H1 (cell line): Measurements from ENCODE around the gene LIFR. TPM values are rescaled to one million over a fixed set of nuclear protein-coding genes. Genes with fewer than 3 reads are reported as not detected.

ENCODE experiments used
- CTCF ChIA-PET: fragments of 300-600 bp; sonication (Branson Sonifier 250); formaldehyde crosslinking; loops from one replicate; lab custom pipeline; 2021; ENCODE audit not compliant: partially characterized antibody; lab: Charles Lee
- POLR2A ChIA-PET: fragments of 300-600 bp; sonication (Branson Sonifier 250); formaldehyde crosslinking; loops from one replicate; lab custom pipeline; 2021; ENCODE audit warnings: inconsistent platforms; ENCODE audit not compliant: partially characterized antibody; lab: Charles Lee
- DNase-seq, 2 experiments: peaks; one replicate each; pipeline versions ENCODE4 v3.0.0 to v3.0.0-alpha.2; 2010 to 2022; ENCODE audit warnings: low spot score in 2 of 2, low read depth in 1 of 2, mixed read lengths in 1 of 2
- FAIRE-seq: peaks from 2 replicates; lab custom pipeline; 2011; peaks lifted over from hg19 to GRCh38; lab: Jason Lieb, UNC
- H2AFZ ChIP-seq: 2 replicates; pipeline ENCODE4 v1.8.1; 2012; ENCODE audit warnings: low read length, inconsistent platforms
- H2AK5ac ChIP-seq: 2 replicates; pipeline ENCODE4 v1.6.1; 2013; ENCODE audit warnings: low read depth, low read length
- H2BK120ac ChIP-seq: replicated peaks from 2 replicates; pipeline ENCODE3; 2013; ENCODE audit warnings: low read depth, low read length, inconsistent platforms
- H2BK12ac ChIP-seq: 2 replicates; pipeline ENCODE4 v1.6.1; 2013; ENCODE audit warnings: low read depth, low read length
- H2BK15ac ChIP-seq: 2 replicates; pipeline ENCODE4 v1.6.1; 2013; ENCODE audit warnings: low read length
- H2BK20ac ChIP-seq: 2 replicates; pipeline ENCODE4 v1.6.1; 2013; ENCODE audit warnings: low read length
- H2BK5ac ChIP-seq: 2 replicates; pipeline ENCODE4 v1.6.1; 2013; ENCODE audit warnings: low read depth, low read length
- H3K14ac ChIP-seq: 2 replicates; pipeline ENCODE4 v1.6.1; 2013; ENCODE audit warnings: inconsistent platforms; ENCODE audit not compliant: insufficient read length
- H3K18ac ChIP-seq: 2 replicates; pipeline ENCODE4 v1.6.1; 2013; ENCODE audit warnings: low read length; ENCODE audit errors: extremely low read depth
- H3K23ac ChIP-seq: 2 replicates; pipeline ENCODE4 v1.6.1; 2013; ENCODE audit warnings: inconsistent platforms; ENCODE audit not compliant: insufficient read length
- H3K23me2 ChIP-seq: 2 replicates; pipeline ENCODE4 v1.6.1; 2013; ENCODE audit warnings: low read depth, low read length
- H3K27ac ChIP-seq: 2 replicates; pipeline ENCODE4 v1.6.1; 2011; ENCODE audit warnings: low read depth, low read length, inconsistent platforms
- H3K27me3 ChIP-seq, 4 experiments: replicated peaks in 1 of 4; 1 replicate in 1 of 4; 2 replicates in 3 of 4; pipeline versions ENCODE4 v1.6.1 to v1.8.1; 2011 to 2013; ENCODE audit warnings: low read length in 3 of 4, mild to moderate bottlenecking in 3 of 4, inconsistent platforms in 2 of 4, mixed read lengths in 2 of 4, moderate library complexity in 1 of 4; ENCODE audit not compliant: control insufficient read depth in 3 of 4, insufficient read depth in 3 of 4; ENCODE audit errors: extremely low read depth in 1 of 4
- H3K36me3 ChIP-seq, 4 experiments: 2 replicates each; pipeline versions ENCODE4 v1.6.1 to v1.8.1; 2011 to 2013; ENCODE audit warnings: mild to moderate bottlenecking in 4 of 4, low read length in 3 of 4, moderate library complexity in 2 of 4, control low read depth in 1 of 4, inconsistent platforms in 1 of 4; ENCODE audit not compliant: insufficient read depth in 4 of 4, control insufficient read depth in 2 of 4
- H3K4ac ChIP-seq: replicated peaks from 2 replicates; pipeline ENCODE3; 2013; ENCODE audit warnings: low read length, low read depth, mixed read lengths, inconsistent platforms; ENCODE audit not compliant: insufficient read length
- H3K4me1 ChIP-seq, 4 experiments: replicated peaks in 1 of 4; 1 replicate in 1 of 4; 2 replicates in 3 of 4; pipeline versions ENCODE4 v1.6.1 to v1.8.1; 2011 to 2013; ENCODE audit warnings: low read length in 3 of 4, inconsistent platforms in 2 of 4, mixed read lengths in 1 of 4; ENCODE audit not compliant: insufficient read depth in 4 of 4, control insufficient read depth in 3 of 4
- H3K4me2 ChIP-seq, 2 experiments: 2 replicates each; pipeline versions ENCODE4 v1.6.1 to v1.8.1; 2011 to 2013; ENCODE audit warnings: low read depth in 2 of 2, low read length in 2 of 2, control low read depth in 1 of 2, inconsistent platforms in 1 of 2, mild to moderate bottlenecking in 1 of 2; ENCODE audit not compliant: insufficient read depth in 1 of 2
- H3K4me3 ChIP-seq, 4 experiments: fragments of 200-600, 300-600 bp in 1 of 4; sonication (generic), shearing (Covaris generic), sonication (Bioruptor Twin) in 1 of 4; 2 replicates each; pipeline versions ENCODE4 v1.5.1 to v1.8.1; 2011 to 2016; ENCODE audit warnings: low read length in 4 of 4, low read depth in 3 of 4, control low read depth in 2 of 4, inconsistent platforms in 2 of 4, mild to moderate bottlenecking in 2 of 4, mixed read lengths in 1 of 4, moderate library complexity in 1 of 4; ENCODE audit not compliant: insufficient read depth in 2 of 4; ENCODE audit errors: extremely low read depth in 1 of 4
- H3K56ac ChIP-seq: replicated peaks from 2 replicates; pipeline ENCODE3; 2013; ENCODE audit warnings: low read depth, mild to moderate bottlenecking, mixed read lengths, low read length, inconsistent platforms; ENCODE audit not compliant: insufficient read length
- H3K79me1 ChIP-seq: 2 replicates; pipeline ENCODE4 v1.6.1; 2013; ENCODE audit warnings: low read depth, low read length, control low read depth
- H3K79me2 ChIP-seq, 2 experiments: 2 replicates each; pipeline versions ENCODE4 v1.6.1 to v1.8.1; 2012 to 2013; ENCODE audit warnings: low read length in 2 of 2, mild to moderate bottlenecking in 2 of 2, inconsistent platforms in 1 of 2; ENCODE audit not compliant: insufficient read depth in 2 of 2, control insufficient read depth in 1 of 2
- H3K9ac ChIP-seq, 4 experiments: replicated peaks in 1 of 4; 1 replicate in 1 of 4; 2 replicates in 3 of 4; pipeline versions ENCODE4 v1.6.1 to v1.8.1; 2011 to 2013; ENCODE audit warnings: low read depth in 3 of 4, low read length in 3 of 4, control low read depth in 2 of 4, mild to moderate bottlenecking in 2 of 4, moderate library complexity in 2 of 4, inconsistent platforms in 1 of 4; ENCODE audit errors: extremely low read depth in 1 of 4
- H3K9me3 ChIP-seq, 2 experiments: 2 replicates each; pipeline versions ENCODE4 v1.6.1 to v1.8.1; 2012 to 2013; ENCODE audit warnings: mild to moderate bottlenecking in 2 of 2, moderate library complexity in 2 of 2, control low read depth in 1 of 2, inconsistent platforms in 1 of 2, low read depth in 1 of 2, low read length in 1 of 2, mixed read lengths in 1 of 2; ENCODE audit not compliant: insufficient read depth in 2 of 2
- H4K20me1 ChIP-seq, 2 experiments: replicated peaks in 1 of 2; 2 replicates each; pipeline versions ENCODE3 to v1.8.1; 2011 to 2013; ENCODE audit warnings: inconsistent platforms in 2 of 2, low read length in 2 of 2, mild to moderate bottlenecking in 1 of 2; ENCODE audit not compliant: insufficient read depth in 2 of 2, control insufficient read depth in 1 of 2
- H4K5ac ChIP-seq: 2 replicates; pipeline ENCODE4 v1.6.1; 2013; ENCODE audit warnings: low read length, low read depth, mixed read lengths, inconsistent platforms; ENCODE audit not compliant: insufficient read length
- H4K8ac ChIP-seq: 2 replicates; pipeline ENCODE4 v1.8.0; 2013; ENCODE audit warnings: mild to moderate bottlenecking, moderate library complexity, low read length, inconsistent platforms; ENCODE audit not compliant: insufficient read depth; ENCODE audit errors: extremely low read depth
- H4K91ac ChIP-seq: replicated peaks from 2 replicates; pipeline ENCODE3; 2013; ENCODE audit warnings: low read length, mixed read lengths, inconsistent platforms; ENCODE audit not compliant: insufficient read length
- E2F6 ChIP-seq: IDR thresholded peaks from 2 replicates; pipeline ENCODE4 v1.6.1; 2012; ENCODE audit warnings: inconsistent platforms
- POLR2AphosphoS5 ChIP-seq: IDR thresholded peaks from 2 replicates; pipeline ENCODE4 v1.6.1; 2011; ENCODE audit warnings: low read depth, low read length
- RAD21 ChIP-seq, 2 experiments: IDR thresholded peaks in 1 of 2; conservative IDR thresholded peaks in 1 of 2; 2 replicates each; pipeline ENCODE4 v1.6.1; 2011; ENCODE audit warnings: low read depth in 2 of 2, low read length in 2 of 2, improper control_type of control experiment in 1 of 2, inconsistent platforms in 1 of 2, mild to moderate bottlenecking in 1 of 2, moderate library complexity in 1 of 2
- RBBP5 ChIP-seq: IDR thresholded peaks from 2 replicates; pipeline ENCODE4 v1.7.1; 2012; ENCODE audit warnings: low read depth, mild to moderate bottlenecking, inconsistent platforms, low read length, moderate library complexity, borderline replicate concordance
- RXRA ChIP-seq: IDR thresholded peaks from 2 replicates; pipeline ENCODE4 v1.6.1; 2011; ENCODE audit warnings: low read depth, mild to moderate bottlenecking, low read length, moderate library complexity; ENCODE audit not compliant: insufficient read depth
- TBP ChIP-seq: IDR thresholded peaks from 2 replicates; pipeline ENCODE4 v1.6.1; 2011; ENCODE audit warnings: low read depth, low read length, improper control_type of control experiment
- WGBS, 2 experiments: shearing (Covaris generic) in 1 of 2; methylation state at CpG; one replicate each; pipeline versions ENCODE4 v1.1.6 to v1.1.7; 2013 to 2015; ENCODE audit warnings: low lambda C conversion rate in 2 of 2, mixed read lengths in 2 of 2, inconsistent platforms in 1 of 2, low coverage in 1 of 2, missing lambda C conversion rate in 1 of 2; ENCODE audit not compliant: insufficient replicate concordance in 2 of 2, insufficient coverage in 1 of 2, insufficient read length in 1 of 2; ENCODE audit errors: extremely low coverage in 1 of 2, missing lambda C conversion rate in 1 of 2; 5-methylcytosine and 5-hydroxymethylcytosine counted together
- polyA plus RNA-seq, 7 experiments: library from polyadenylated mRNA; depleted of rRNA in 3 of 7; stranded (reverse) in 5 of 7; unstranded in 2 of 7; fragments of >200 nt in 5 of 7; fragments of 200-250 nt in 2 of 7; gene quantifications; 1 replicate in 5 of 7; 2 replicates in 1 of 7; 4 replicates in 1 of 7; pipeline versions ENCODE4 v1.2.1 to v1.2.3, GENCODE V29; 2011 to 2013; ENCODE audit warnings: missing spikeins in 2 of 7, mixed read lengths in 2 of 7
- total RNA-seq: library from RNA; stranded (reverse); fragmentation: NEBNext Ultra II Directional; extraction: Animal tissue kit (Norgen Biotek cat#: 25700); gene quantifications from 2 replicates; pipeline ENCODE4 v1.2.1, GENCODE V29; 2021

LIFR gene
- total and polyA plus RNA-seq, 2 of the 8 experiments (the other 6 are each of a cell fraction or from before 2014, with no cell fraction given): 2.0 to 18.9 TPM

GRCh38 chr5:38463634-38464521 lies 92.6 kb downstream of the LIFR start:
- Histone ChIP-seq H3K4me1 (peaks cover 0 to 9% (median 2%) of the 10 kb centered on the region in 4 experiments; a peak in 3 of 7 replicates), H4K8ac (no peak overlapping the region), H2BK12ac (no peak overlapping the region), H4K91ac (no peak overlapping the region), H3K4ac (no peak overlapping the region), H3K23ac (no peak overlapping the region), H3K36me3 (no peaks in the 10 kb centered on the region), H3K18ac (no peak overlapping the region), H2BK120ac (no peak overlapping the region), H3K4me2 (no peak overlapping the region), H3K9ac (no peak overlapping the region), H3K27me3 (no peaks in the 10 kb centered on the region), H3K14ac (no peak overlapping the region), H2AFZ (no peak overlapping the region), H3K9me3 (no peaks in the 10 kb centered on the region), H2BK5ac (no peak overlapping the region), H4K20me1 (no peaks in the 10 kb centered on the region), H3K79me1 (no peaks in the 10 kb centered on the region), H2BK20ac (no peak overlapping the region), H3K27ac (no peak overlapping the region), H3K4me3 (no peak overlapping the region), H3K23me2 (no peaks in the 10 kb centered on the region), H4K5ac (no peak overlapping the region), H2AK5ac (no peak overlapping the region), H2BK15ac (no peak overlapping the region), H3K56ac (no peak overlapping the region), H3K79me2 (no peaks in the 10 kb centered on the region)
- CTCF ChIA-PET: interaction anchor here (0.7 to 2.5 kb wide), 12 partner anchors 8 to 346 kb away, joined by 3 to 8 read pairs (median 4); no protein-coding TSS in a partner anchor
- POLR2A ChIA-PET: no interaction called here
- TF ChIP-seq RAD21 (IDR thresholded peaks at IDR 0.05 in 1 of 2, conservative IDR thresholded peaks at IDR 0.05 in 1 of 2; ENCODE audit: low read depth in 2 of 2, low read length in 2 of 2) (no peak), POLR2AphosphoS5 (no peak), TBP (no peak), RXRA (no peak), E2F6 (no peak), RBBP5 (no peak)
- WGBS, 2 experiments: 91% methylated on average over 10 of the region's 10 CpGs; no CpG with 5 or more reads in 1 of the 2 experiments
- no peak for DNase-seq
- FAIRE-seq: no peak
